ENCODE data around the gene CCDC89.
"Not testable (repeated sequence)": the region's sequence is repeated elsewhere in the genome, so short reads cannot be mapped to it uniquely, and the experiment has no call there.

The CCDC89 gene

GRCh38 chr11:85656777-85657176, 29.2 kb downstream of the CCDC89 start:
- no peak for DNase-seq (ENCODE audit: low read depth, low spot score)
- H3K27ac ChIP-seq: no peak overlapping the region

- H3K27ac ChIP-seq; DNase-seq (ENCODE audit: low read depth, low spot score): not testable (repeated sequence)
Observed at GRCh38 chr11:85654343-85654742, 31.7 kb downstream of the CCDC89 start.

- no peak overlapping the region for H3K27ac ChIP-seq
- DNase-seq (ENCODE audit: low read depth, low spot score): no peak
Observed at GRCh38 chr11:85652786-85653447, 33.1 kb downstream of the CCDC89 start.

GRCh38 chr11:85651118-85651517, 34.9 kb downstream of the CCDC89 start:
- no peak overlapping the region for H3K27ac ChIP-seq

GRCh38 chr11:85647604-85648299, 38.2 kb downstream of the CCDC89 start, which contains the start of gene TMEM126A:
TMEM126A (plus strand) TSS chr11:85647967; CDS start chr11:85650256, 2,289 bp downstream.
- peak within 1 kb of the TSS; percentile 60 for H3K27ac ChIP-seq
- no peak for DNase-seq (ENCODE audit: low read depth, low spot score)

More at GRCh38 chr11:85651118-85651517, 34.9 kb downstream of the CCDC89 start:
- no peak for DNase-seq (ENCODE audit: low read depth, low spot score)

- H3K27ac ChIP-seq: peak overlapping the region; percentile 60
- DNase-seq (ENCODE audit: low read depth, low spot score): no peak
Observed at GRCh38 chr11:85647078-85647477, 38.9 kb downstream of the CCDC89 start.

- DNase-seq (ENCODE audit: low read depth, low spot score): no peak
- H3K27ac ChIP-seq: no peak overlapping the region
Observed at GRCh38 chr11:85643191-85643614, 42.8 kb downstream of the CCDC89 start.

GRCh38 chr11:85634747-85635146, 51.2 kb downstream of the CCDC89 start:
- no peak overlapping the region for H3K27ac ChIP-seq
- DNase-seq (ENCODE audit: low read depth, low spot score): no peak

All from epithelial cell of prostate (primary cell).